NCI-H446 treated with DMSO at 0.1 percent for 48 hours (cell line): ENCODE results near the gene ZNF268.
"Not testable (repeated sequence)": the region's sequence is repeated elsewhere in the genome, so short reads cannot be mapped to it uniquely, and the experiment has no call there.

ENCODE experiments used
- DNase-seq: peaks from one replicate; lab custom pipeline; 2025; lab: John Stamatoyannopoulos, UW

Gene ZNF268

DNA sequence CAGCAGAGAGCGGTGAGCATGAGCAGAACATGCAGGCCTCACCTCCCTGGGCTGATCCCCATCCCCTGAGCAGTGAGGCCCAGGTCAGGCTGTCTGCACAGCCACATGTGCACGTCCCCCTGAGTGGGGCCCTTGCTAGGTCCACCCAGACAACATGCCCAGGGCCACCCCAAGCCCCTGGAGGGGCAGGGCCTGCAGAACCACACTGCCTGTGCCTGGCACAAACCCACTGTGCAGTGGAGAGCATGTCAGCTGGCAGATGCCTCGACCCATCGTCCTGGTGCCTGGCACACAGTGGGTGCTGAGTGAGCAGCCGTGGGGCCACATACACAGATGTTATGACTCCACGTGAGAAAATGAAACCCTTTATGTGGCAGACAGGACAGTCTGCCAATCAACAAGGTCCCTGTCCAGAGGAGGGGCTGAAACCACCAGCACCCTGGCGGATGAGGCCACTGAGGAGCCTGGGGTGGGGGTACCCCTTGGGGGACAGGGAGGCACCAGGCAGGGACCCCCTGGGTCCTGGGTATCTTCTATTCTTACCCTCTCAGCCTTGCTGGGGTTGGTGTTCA, 46.1 kb downstream of the ZNF268 start:
- no peak for DNase-seq

GRCh38 chr12:133231001-133231400, 49.7 kb downstream of the ZNF268 start:
- DNase-seq: no peak

DNA sequence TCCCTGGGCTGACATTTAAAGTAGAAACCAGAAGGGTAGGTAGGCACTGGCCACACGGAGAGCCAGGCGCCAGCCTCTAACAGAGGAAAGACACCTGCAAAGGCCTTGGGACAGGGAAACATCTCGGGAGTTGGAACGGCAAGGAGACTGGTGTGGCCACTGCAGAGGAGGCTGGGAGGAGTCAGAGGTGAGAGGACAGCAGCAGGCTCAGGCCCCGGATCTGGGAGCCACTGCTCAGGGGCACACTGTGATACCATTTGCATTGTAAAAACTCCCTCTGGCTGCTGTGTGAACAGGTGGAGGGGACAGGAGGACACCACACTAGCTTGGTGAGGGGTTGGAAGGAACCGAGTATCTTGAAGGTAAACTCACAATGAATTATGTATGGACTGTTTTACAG, 51.7 kb downstream of the ZNF268 start:
- no peak for DNase-seq

DNA sequence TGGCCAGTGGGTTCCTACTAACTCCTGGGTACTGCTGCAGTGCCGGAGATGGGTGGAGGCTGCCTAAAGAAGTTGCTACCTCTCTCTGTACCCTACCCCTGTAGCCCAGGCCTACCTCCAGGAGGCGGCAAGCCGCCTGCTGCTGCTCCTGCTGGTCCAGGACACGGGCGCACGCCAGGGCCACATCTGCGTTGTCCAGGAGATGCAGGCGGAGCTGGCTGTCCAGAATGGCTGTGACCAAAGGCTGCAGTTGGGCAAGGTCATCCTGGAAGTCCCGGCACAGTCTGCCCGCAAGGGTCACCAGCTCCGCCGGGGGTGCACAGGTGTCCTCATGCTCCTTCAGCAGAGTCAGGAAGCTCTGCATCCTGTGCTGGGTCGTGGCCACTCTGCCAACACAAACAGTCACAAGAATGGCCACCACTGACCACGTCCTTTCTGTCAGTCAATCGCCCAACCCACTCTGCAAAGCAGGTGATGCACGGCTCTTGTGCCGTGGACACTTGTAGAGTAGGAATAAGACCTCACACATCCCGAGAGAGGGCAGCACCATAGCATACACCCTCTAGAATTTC, 52.8 kb downstream of the ZNF268 start:
- no peak for DNase-seq

DNA sequence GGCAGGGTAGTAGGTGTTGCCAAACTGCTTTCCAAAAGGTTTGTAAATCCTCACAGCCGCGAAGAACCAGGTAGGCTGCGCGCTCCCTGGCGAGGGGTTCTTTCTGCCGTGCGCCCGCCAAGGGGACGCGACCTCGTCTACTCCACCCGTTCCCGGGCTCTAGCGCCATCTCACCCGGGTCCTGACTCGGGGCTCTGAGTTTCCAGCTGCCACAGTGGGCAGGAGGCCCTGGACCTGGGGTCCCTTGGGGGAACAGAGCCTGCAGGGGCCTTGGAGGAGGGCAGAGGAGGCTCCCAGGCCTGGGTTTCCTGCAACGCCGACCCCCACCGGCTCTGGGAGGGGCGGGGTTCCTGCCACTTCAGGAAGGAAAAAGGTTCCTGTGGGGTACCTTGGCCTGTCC, 53.7 kb downstream of the ZNF268 start:
- DNase-seq: no peak

DNA sequence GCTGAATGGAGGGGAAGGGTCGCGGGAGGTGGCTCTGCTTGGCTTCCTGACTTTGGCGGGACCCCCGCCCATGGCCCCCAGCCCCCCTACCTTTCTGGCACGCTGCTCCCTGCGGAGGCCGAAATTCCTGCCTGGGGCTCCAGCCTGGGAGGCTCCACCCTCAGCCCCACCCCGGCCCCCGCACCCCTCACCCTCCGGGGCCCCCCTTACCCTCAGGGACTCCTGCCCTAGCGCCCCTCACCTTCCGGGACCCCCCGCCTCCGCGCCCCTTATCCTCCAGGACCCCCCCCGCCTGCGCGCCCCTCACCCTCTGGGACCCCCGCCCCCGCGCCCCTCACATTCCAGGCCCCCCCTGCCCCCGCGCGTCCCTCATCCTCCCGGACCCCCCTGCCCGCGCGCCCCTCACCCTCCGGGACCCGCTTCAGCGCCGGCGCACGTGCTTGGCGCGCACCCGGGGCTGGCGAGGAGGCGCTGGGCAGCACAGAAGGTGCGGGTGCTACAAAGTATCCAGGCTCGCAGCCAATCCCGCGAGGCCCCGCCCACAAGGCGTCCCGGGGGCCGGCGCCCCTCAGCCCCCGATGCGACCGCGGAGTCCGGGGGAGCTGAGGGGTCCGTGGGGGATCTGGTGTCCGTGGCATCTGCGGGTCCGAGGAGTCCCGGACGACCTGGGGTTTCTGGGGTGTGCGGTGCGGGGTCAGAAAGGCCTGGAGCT, 54.3 kb downstream of the ZNF268 start, which contains the start of gene ANHX:
Gene ANHX (minus strand): TSS at position 477 of the 712 bp plus-strand sequence. CDS start 1,521 bp downstream, outside the sequence.
- no peak for DNase-seq

DNA sequence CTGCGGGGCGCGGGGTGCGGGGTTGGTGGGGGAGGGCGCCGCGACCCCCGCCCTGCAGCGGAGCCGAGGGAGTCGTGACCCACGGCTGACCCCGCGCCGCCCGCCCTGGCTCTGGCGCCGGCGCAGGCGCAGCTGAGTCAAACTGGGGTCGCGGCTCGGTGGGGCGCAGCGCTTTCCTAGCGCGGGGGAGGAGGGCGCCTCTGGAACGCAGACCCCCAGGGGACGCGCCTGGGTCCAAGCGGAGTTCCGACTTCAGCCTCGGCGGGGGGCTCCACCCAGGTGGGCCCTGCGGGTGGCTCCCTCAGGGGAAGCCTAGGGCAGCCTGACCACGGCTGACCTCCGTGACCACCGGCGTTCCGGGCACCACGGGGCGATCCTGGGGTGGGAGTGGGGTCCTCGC, 54.8 kb downstream of the ZNF268 start:
- no peak for DNase-seq

DNA sequence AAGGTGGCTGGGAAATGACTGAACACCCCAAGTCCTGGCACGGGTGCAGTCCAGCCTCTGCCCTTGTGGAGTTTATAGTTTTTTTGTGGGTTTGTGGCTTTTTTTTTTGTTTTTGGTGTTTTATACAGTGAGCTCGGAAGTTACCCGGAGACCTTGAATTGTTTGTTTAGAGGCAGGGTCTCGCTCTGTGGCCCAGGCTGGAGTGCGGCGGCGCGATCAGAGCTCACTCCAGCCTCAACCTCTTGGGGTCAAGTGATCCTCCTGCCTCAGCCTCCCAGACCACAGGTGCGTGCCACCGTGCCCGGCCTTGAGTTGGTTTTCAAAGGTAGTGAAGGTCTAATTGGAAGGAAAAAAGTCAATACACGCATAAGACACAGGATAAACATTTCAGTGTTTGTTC, 55.3 kb downstream of the ZNF268 start:
- no peak for DNase-seq

DNA sequence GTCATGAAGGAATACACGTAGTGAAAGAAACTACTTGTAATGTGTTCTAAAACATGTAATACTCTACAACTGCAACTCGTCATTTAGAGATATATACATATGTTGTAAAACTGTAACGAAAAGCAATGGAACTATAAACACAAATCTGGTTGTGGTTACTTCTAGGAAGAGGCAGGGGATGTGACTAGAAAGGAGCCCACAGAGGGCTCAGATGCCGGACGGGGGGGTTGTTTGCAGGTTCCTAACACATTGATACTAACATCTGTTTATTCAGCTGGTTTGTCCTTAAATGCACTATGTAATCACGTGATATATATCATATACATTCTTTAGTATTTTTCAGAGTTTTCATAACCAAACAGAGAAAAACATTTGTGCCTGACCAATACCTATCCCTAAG, 70.4 kb downstream of the ZNF268 start:
- DNase-seq: no peak

GRCh38 chr12:133255833-133256232, 74.5 kb downstream of the ZNF268 start:
- not testable (repeated sequence) for DNase-seq

- no peak for DNase-seq
Measured at GRCh38 chr12:133256321-133256720, 75.0 kb downstream of the ZNF268 start.

DNA sequence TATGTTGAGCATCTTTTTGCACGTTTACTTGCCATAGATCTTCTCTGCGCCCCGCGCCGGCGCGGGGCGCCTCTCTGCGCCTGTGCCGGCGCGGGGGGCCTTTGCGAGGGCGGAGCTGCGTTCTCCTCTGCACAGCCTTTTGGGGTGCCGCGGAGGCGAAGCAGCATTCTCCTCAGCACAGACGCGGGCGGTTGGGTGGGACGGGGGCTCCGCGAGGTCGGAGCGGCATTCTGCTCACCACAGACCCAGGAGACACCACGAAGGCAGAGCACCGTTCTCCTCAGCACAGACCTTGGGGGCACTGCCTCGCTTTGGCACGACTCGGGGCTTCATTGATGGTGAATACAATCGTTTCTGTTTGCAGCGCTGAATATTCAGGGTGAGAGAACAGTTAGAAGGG, 82.9 kb downstream of the ZNF268 start:
- no peak for DNase-seq
